GM21786 (cell line): ENCODE measurements around the gene TNFAIP3.
"Not testable (repeated sequence)": the region's sequence is repeated elsewhere in the genome, so short reads cannot be mapped to it uniquely, and the experiment has no call there.

ENCODE experiments used
- ATAC-seq: cut with Tn5 transposase; IDR thresholded peaks from one replicate; pipeline ENCODE4 v1.9.1; 2021; ENCODE audit not compliant: unreplicated experiment

Gene TNFAIP3

DNA sequence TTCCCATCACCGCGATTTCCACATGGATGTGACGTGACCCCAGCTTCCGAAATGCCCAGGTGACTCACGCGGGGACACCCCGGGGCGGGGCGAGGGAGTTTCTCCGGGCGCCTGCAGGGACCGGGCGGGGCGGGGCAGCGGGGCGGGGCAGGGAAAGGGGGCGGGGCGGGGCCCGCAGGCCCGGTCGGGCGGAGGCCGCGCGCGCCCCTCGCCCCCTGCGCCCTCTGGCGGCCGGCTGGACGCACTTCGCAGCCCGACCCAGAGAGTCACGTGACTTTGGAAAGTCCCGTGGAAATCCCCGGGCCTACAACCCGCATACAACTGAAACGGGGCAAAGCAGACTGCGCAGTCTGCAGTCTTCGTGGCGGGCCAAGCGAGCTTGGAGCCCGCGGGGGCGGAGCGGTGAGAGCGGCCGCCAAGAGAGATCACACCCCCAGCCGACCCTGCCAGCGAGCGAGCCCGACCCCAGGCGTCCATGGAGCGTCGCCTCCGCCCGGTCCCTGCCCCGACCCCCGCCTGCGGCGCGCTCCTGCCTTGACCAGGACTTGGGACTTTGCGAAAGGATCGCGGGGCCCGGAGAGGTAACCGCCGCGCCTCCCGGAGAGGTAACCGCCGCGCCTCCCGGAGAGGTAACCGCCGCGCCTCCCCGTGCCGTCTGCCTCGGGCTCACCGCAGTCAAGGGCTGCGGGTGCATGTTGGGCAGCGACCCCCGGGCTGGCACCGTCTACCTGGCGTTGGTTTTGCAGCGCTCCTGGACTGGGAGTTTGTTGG lies at the start of gene TNFAIP3:
Gene TNFAIP3, plus strand, starts transcription at position 346 of the 771 bp plus-strand sequence. CDS start 3,969 bp downstream, outside the sequence.
- ATAC-seq: peak; percentile 64

- no peak for ATAC-seq
These were observed 48.6 kb upstream of the TNFAIP3 start for GRCh38 chr6:137818440-137818839.

- ATAC-seq: no peak
These were observed 47.3 kb upstream of the TNFAIP3 start for GRCh38 chr6:137819740-137820139.

DNA sequence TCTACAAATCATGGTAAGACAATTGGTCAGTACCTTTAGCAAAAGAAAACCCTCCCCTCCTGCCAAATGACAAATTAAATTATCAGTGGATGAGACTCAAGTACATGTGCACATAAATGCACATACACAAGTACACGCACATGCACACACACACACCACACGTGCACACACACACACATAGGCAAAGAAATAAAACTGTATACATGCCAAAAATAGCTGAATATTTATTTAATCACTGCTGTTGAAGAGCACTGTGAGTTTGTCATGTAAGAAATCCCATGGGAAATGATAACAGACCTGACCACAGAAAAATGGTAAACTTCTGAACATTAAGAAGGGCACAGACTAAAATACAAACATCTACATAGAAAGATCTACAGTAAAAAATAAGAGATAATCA lies 46.6 kb upstream of the TNFAIP3 start:
- ATAC-seq: no peak

DNA sequence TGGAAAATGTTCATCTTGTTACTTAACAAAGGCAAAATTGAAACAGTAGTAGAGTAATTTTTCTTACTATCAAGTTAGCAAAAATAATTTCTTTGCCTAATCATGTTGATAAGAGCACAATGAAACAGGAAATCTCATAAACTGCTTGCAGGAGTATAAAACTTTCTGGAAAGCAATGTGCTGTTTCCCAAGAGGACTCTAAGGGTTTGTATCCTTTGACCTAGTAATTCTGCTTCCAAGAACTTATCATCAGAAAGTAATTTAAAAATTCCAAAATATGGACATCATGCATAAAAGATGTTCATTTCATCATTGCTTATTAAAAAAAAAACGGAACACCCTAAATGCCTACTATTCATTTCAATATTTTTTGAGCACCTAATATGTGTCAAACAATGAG lies 46.1 kb upstream of the TNFAIP3 start:
- ATAC-seq: no peak

- ATAC-seq: no peak
These were observed 45.6 kb upstream of the TNFAIP3 start for GRCh38 chr6:137821491-137821890.

DNA sequence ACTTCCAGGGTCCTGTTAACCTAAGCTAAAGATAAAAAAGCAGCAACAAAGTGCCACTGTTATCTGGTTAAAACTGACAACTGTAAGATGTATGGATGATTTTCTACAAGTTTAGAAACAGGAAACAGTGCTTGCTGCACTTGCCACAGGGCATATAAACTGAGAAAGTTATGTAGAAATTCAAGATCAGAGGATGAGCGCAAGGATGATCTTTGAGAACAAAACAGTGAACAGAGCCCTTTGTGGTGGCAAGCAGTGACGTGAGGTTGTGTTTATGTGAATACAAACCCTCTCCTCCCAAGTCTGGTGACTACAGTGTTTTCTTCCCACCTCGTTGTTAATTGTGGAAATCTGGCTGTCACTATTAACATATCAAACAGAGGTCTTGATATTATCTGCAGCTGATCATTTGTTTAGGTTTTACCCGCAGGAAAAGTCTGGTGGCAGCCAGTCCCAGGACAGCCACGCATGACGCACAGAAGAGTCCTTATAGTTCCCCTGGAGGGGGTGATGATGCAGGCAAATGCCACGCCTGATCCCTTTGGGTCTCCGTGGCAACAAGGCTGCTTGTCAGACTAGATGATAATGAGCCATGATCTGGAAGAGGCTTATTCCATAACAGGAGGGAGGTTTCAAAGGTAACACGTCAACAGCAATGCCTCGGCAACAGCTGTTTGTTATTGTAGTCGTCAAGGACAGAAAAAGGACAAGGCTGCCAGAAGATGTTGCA lies 43.1 kb upstream of the TNFAIP3 start:
- no peak for ATAC-seq

GRCh38 chr6:137824556-137824879 lies 42.5 kb upstream of the TNFAIP3 start:
- ATAC-seq: no peak

DNA sequence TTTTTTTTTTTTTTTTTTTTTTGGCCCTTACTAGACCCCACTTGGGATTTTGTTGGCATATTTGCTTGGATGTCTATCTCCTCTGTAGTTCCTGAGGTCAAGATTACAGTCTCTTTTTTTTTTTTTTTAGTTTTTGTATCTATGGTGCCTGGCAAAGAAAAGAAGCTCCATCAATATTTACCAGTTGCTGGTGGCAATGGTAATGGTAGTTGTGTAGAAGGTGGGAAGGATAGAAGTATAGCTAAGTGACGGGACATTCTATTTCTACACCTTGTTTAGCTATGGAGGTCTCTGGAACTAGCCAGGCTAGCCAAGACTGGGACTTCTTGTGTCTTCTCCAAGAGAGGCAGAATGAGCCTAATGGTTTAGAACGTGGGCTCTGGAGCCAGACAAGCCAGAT lies 42.2 kb upstream of the TNFAIP3 start:
- no peak for ATAC-seq

GRCh38 chr6:137827411-137827940 lies 39.6 kb upstream of the TNFAIP3 start:
- no peak for ATAC-seq

DNA sequence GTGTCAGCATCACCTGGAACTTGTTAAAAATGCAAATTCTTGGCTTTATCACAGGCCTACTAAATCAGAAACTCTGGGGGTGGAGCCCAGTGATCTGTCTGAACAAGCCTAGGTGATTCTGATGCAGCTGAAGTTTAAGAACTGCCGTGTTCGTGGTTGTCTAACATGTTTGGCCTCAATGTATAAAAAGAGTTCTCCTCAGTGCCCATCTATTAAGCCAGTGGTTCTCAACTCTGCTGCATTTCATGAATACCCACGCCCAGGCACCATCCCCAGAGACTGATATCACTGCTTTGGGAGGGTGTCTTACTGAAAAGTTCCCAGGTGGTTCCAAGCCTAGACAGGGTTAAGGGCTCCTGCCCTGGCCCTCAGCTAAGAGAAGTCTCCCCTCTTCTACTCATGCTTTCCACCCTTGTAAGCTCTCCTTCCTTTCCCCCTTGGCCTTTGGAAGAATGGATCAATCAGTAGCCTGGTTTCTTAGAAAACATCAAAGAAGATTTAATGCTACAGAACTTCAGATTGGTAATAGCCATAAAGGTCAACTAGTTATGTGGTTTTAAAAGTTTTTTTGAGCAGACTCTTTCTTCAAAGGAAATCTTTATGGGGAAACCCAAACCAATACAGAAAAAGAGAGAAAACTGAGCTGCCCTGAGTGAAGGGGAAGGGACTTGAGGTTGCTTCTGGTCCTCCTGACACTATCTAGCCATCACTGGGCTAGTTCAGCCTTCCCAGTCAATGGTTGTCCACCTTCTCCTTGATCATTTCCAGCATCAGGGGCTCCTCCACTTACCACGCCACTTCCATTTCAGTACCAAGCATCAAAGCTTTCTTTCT lies 38.9 kb upstream of the TNFAIP3 start:
- ATAC-seq: peak; percentile 59

GRCh38 chr6:137829641-137830083 lies 37.4 kb upstream of the TNFAIP3 start:
- ATAC-seq: no peak

GRCh38 chr6:137830511-137830911 lies 36.5 kb upstream of the TNFAIP3 start:
- ATAC-seq: no peak

DNA sequence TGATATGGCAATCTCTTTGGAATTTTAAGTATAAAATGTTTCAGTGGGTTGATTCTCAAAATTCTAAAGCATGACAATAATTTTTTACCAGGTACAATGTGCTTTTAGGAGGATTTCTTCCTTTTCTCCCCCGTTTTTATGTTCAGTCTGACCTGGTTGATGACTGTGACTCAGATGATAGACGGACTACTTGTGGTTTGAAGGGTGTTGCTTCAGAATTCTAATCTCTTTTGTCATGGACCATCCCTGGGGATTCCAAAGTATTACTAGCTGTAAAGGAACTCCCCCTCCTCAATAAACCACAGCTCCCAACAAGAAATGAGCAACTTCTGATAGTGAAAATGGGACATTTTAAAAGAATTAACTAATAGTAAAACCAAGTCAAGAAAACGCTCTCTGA lies 34.9 kb upstream of the TNFAIP3 start:
- ATAC-seq: no peak

- ATAC-seq: no peak
These were observed 32.6 kb upstream of the TNFAIP3 start for GRCh38 chr6:137834508-137834907.

DNA sequence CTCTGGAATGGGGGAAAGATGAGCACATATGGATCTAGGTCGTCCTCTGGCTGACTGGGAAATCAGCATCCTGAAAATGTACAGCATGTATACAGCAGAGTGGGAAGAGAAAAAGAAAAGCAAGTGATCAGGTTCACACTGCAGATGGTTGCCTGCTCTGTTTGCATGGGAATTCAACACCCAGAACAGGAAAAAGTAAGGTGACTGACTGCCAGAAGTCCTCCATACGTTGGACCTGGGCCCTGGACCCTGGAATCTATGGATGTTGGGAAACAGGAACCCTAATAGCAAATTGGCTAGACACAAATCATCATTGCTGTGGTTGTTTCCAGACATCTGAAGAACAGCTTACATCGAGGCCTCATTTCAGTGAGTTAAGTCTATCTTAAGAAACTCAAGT lies 30.3 kb upstream of the TNFAIP3 start:
- ATAC-seq: no peak

DNA sequence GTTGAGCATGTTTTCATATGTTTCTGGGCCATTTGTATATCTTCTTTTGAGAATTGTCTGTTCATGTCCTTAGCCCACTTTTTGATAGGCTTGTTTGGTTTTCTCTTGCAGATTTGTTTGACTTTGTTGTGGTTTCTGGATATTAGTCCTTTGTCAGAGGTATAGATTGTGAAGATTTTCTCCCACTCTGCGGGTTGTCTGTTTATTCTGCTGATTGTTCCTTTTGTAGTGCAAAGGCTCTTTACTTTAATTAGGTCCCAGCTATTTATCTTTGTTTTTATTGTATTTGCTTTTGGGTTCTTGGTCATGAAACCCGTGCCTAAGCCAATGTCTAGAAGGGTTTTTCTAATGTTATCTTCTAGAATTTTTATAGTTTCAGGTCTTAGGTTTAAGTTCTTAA lies 29.0 kb upstream of the TNFAIP3 start:
- not testable (repeated sequence) for ATAC-seq

GRCh38 chr6:137838597-137838996 lies 28.5 kb upstream of the TNFAIP3 start:
- not testable (repeated sequence) for ATAC-seq

DNA sequence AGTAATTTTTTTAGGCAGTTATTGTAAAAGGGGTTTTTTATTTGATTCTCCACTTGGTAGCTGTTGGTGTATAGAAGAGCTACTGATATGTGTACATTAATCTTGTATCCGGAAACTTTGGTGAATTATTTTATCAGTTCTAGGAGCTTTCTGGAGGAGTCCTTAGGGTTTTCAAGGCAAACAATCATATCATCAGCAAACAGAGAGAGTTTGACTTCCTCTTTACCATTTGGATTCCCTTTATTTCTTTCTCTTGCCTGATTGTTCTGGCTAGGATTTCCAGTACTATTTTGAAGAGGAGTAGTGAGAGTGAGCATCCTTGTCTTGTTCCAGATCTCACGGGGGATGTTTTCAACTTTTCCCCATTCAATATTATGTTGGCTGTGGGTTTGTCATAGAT lies 28.0 kb upstream of the TNFAIP3 start:
- ATAC-seq: no peak

GRCh38 chr6:137840252-137840651 lies 26.8 kb upstream of the TNFAIP3 start:
- ATAC-seq: no peak

- ATAC-seq: no peak
These were observed 23.8 kb upstream of the TNFAIP3 start for GRCh38 chr6:137843211-137843610.
